BE2C (cell line): ENCODE measurements around the gene LAPTM5.
A peak's percentile ranks its signal among the peaks of the same experiment; 100 is the strongest.

Experiments
- DNase-seq: peaks from one replicate; pipeline ENCODE4 v3.0.0-alpha.2; 2020
- H3K27me3 ChIP-seq: fragments of 250-450 bp; sonication (Bioruptor Pico); 2 replicates; pipeline ENCODE4 v1.5.1; 2020; ENCODE audit warnings: mild to moderate bottlenecking
- H3K36me3 ChIP-seq: fragments of 250-450 bp; sonication (Bioruptor Pico); 2 replicates; pipeline ENCODE4 v1.5.1; 2020; ENCODE audit warnings: mild to moderate bottlenecking
- H3K4me1 ChIP-seq: fragments of 250-450 bp; sonication (Bioruptor Pico); 2 replicates; pipeline ENCODE4 v1.5.1; 2020
- H3K4me3 ChIP-seq: 2 replicates; pipeline ENCODE4 v1.5.1; 2011; ENCODE audit warnings: low read depth, low read length
- H3K9me3 ChIP-seq: fragments of 250-450 bp; sonication (Bioruptor Pico); 2 replicates; pipeline ENCODE4 v1.5.1; 2020
- TF ChIP-seq, protein P1 (sequence below): IDR thresholded peaks from 2 replicates; pipeline ENCODE4 v1.5.1; 2012; ENCODE audit warnings: mild to moderate bottlenecking, low read depth, low read length

The LAPTM5 gene

DNA sequence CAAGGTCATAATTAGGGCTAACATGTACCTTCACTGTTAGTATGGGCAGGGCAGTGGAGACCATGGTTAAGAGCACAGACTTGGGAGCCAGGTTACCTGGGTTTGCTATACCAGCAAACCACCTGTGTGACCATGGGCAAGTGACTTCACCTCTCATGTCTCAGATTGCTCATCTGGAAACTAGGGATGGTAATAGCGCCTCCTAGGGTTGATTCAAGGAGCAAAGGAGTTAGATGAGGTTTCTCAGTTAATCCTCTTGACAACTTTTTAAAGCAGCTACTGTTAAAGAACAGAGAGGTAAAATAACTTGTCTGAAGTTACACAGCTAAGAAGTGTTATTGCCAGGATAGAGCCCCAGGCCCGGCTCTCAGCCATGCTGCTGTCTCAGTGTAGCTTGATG, 33.4 kb downstream of the LAPTM5 start:
- Histone ChIP-seq H3K4me1 (no peaks in the 10 kb centered on the region; the same call in 1 of the 2 replicates), H3K27me3 (no peaks in the 10 kb centered on the region), H3K4me3 (no peak overlapping the region), H3K9me3 (no peaks in the 10 kb centered on the region), H3K36me3 (no peaks in the 10 kb centered on the region)
- TF ChIP-seq, protein P1, sequence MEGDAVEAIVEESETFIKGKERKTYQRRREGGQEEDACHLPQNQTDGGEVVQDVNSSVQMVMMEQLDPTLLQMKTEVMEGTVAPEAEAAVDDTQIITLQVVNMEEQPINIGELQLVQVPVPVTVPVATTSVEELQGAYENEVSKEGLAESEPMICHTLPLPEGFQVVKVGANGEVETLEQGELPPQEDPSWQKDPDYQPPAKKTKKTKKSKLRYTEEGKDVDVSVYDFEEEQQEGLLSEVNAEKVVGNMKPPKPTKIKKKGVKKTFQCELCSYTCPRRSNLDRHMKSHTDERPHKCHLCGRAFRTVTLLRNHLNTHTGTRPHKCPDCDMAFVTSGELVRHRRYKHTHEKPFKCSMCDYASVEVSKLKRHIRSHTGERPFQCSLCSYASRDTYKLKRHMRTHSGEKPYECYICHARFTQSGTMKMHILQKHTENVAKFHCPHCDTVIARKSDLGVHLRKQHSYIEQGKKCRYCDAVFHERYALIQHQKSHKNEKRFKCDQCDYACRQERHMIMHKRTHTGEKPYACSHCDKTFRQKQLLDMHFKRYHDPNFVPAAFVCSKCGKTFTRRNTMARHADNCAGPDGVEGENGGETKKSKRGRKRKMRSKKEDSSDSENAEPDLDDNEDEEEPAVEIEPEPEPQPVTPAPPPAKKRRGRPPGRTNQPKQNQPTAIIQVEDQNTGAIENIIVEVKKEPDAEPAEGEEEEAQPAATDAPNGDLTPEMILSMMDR = 0 out of 2 replicates have a peak, but pooled peaks have one; percentile 8
- DNase-seq = no peak

DNA sequence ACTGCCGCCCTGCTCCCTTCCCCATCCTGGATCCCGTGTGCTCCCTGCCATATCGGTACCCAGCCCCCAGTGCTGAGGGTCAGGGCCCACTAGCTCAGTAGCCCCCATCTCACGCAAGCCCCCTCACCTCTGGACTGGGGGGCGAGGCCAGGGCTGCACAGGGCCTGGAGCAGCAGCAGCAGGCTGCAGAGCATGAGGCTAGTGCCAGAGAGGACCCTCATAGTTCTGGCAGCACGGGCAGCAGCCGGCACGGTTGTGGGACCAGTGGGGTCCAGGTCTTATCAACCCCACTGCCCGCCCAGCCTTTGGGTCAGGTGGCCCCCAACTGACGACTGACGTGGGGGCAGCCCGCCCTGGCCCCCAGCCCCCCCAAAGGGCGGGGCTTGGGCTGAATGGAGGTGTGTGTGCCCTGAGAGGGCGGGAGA, 34.2 kb downstream of the LAPTM5 start, which contains the start of gene MATN1:
Gene MATN1, minus strand, starts transcription at position 255 of the 425 bp plus-strand sequence. Its CDS starts 34 bp downstream, at position 221.
- no peaks in the 10 kb centered on the region; the same call in 1 of the 2 replicates for H3K4me1 ChIP-seq
- DNase-seq = no peak
- no peaks in the 10 kb centered on the region for H3K9me3 ChIP-seq
- no peak within 1 kb of the TSS for H3K4me3 ChIP-seq
- TF ChIP-seq, protein P1 = no peak
- H3K27me3 ChIP-seq = no peaks in the 10 kb centered on the region
- H3K36me3 ChIP-seq = no peaks in the 10 kb centered on the region

DNA sequence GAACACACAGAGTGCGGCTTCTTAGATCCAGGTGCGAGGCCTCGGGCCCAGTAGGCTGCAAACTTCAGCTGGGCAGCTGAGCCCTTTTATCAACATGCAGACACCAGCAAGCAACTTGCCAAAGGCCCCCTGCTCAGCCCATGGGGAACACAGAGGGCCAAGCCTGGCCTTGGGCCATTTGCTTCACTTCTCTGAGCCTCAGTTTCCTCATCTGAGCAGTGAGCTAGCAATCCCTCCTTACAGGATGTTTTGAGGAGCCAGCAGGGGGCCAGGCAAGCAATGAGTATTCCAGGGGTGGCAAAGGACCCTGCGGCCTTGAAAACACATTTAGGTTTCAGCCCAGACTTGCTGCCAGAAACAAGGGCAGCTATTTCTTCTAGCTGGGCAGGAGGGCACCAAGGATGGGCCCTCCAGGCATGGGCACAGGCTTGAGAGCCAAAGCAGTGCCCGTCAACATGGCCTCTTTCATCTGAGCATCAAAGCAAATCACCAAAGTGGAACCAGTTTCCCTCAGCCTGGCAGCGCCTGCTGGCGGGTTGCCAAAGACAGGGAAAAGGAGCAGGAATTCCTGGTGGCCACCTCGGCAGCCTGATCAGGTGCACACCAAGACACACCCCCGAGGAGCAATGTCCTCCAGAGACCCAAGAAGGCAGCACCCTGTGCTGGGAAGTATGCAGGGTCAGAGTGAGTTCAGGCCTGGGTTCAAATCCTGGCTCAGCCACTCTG, 35.6 kb downstream of the LAPTM5 start:
- TF ChIP-seq, protein P1 = peak; percentile 18
- H3K9me3 ChIP-seq = no peaks in the 10 kb centered on the region
- DNase-seq = peak; percentile 35
- no peak overlapping the region for H3K4me3 ChIP-seq
- H3K27me3 ChIP-seq = no peaks in the 10 kb centered on the region
- H3K4me1 ChIP-seq = no peaks in the 10 kb centered on the region; the same call in 1 of the 2 replicates
- no peaks in the 10 kb centered on the region for H3K36me3 ChIP-seq

DNA sequence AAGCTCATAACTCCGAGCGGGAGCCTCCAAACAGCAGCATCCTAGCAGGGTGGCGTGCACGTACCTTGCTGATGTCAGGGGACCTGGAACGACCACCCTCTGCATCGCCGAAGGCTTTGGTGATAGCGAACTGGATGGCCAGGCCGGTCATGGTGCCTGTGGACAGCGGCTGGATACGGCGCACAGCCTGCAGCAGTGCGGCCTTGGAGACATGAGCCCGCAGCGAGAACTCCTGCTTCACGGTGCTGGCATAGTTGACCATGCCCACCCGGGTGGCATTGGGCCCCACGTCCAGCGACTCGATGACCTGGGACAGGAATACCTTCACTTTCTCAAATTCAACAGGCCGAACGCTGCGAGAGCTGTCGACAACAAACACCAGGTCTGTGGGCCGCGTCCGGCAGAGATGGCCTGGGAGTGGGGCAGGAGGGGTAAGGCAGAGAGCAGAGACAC, 36.2 kb downstream of the LAPTM5 start:
- Histone ChIP-seq H3K4me1 (no peaks in the 10 kb centered on the region; the same call in 1 of the 2 replicates), H3K9me3 (no peaks in the 10 kb centered on the region), H3K36me3 (no peaks in the 10 kb centered on the region), H3K27me3 (no peaks in the 10 kb centered on the region), H3K4me3 (no peak overlapping the region)
- no peak for DNase-seq
- TF ChIP-seq, protein P1 = no peak

DNA sequence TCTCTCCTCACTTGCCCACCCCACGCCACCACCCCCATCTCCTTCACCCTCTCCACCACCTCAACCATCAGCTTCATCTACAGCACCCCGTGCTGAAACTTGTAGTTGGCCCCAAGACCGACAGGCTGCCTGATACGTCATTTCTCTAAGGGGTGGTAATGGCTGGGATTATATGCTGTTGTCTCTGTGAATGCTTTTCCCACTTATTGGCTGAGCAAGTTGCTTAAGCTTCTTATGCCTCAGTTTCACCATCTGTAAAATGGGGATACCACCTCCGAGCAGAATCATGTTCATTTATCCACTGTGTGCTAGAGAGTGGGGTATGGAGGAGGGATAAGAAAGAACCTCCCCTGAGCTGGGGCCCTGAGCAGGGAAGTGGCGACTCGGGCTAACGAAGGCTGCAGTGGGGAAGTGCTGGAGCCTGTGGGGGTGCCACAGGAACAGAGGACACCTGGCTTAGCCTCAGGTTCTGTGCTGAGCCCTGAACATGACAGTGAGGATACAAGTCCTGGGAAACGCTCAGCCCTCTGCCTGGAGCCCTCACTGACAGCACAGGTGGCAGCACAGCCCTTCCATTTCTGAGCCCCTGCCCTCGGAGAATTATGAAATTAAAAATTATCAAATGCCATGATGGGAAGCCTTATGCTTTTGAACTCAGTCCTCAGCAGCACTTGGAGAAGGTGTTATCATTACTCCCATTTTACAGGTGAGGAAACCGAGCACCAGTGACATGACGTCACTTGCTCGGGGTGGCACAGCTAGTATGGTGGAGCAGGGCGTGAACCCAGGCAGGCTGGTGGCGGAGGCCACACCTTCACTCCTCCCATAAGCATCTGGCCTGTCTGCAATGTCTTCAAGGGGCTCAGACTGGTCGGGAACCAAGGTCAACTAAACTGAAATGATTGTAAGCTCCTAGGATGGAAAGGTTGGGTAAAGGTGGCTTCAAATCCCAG, 37.0 kb downstream of the LAPTM5 start:
- no peak for DNase-seq
- Histone ChIP-seq H3K9me3 (no peaks in the 10 kb centered on the region), H3K36me3 (no peaks in the 10 kb centered on the region), H3K4me3 (no peak overlapping the region), H3K27me3 (no peaks in the 10 kb centered on the region), H3K4me1 (no peaks in the 10 kb centered on the region; the same call in 1 of the 2 replicates)
- TF ChIP-seq, protein P1 = no peak
